HEK293T (cell line): ENCODE results near the gene MADCAM1.

Experiments used
- ELF4 ChIP-seq: fragments of 450-650 bp; IDR thresholded peaks from 2 replicates; pipeline ENCODE4 v1.6.1; 2017; ENCODE audit warnings: antibody characterized with exemption
- NFRKB ChIP-seq: fragments of 450-650 bp; IDR thresholded peaks from 2 replicates; pipeline ENCODE4 v1.6.1; 2016; ENCODE audit warnings: mild to moderate bottlenecking, moderate library complexity
- SP1 ChIP-seq: fragments of 450-650 bp; IDR thresholded peaks from 2 replicates; pipeline ENCODE4 v1.6.1; 2017
- TARDBP ChIP-seq: fragments of 450-650 bp; IDR thresholded peaks from 2 replicates; pipeline ENCODE4 v1.6.1; 2016

- no peak for TF ChIP-seq TARDBP
- no peak for TF ChIP-seq SP1
- no peak for TF ChIP-seq ELF4
- no peak for TF ChIP-seq NFRKB
Measured at GRCh38 chr19:542173-542866, 46.0 kb downstream of the MADCAM1 start.
